Psoas muscle (tissue), 8 donors: ENCODE data around the gene ZNF646. TPM values are rescaled to one million over a fixed set of nuclear protein-coding genes. Genes with fewer than 3 reads are reported as not detected.

Experiments
- ATAC-seq, 4 donors: fragments of 200-7000 bp; cut with Tn5 transposase; one replicate each; pipeline ENCODE4 v1.9.1; 2020; ENCODE audit warnings: moderate library complexity in 3 of 4, mild to moderate bottlenecking in 2 of 4
- DNase-seq, 2 donors: peaks; one replicate each; pipeline ENCODE4 v3.0.0-alpha.2; 2020
- H3K27ac ChIP-seq: fragments of 200-600 bp; one replicate; pipeline ENCODE4 v1.8.0; 2022
- H3K27me3 ChIP-seq, 3 donors: fragments of 200-600 bp in 1 of 3; one replicate each; pipeline versions ENCODE4 v1.6.1 to v1.8.0; 2013 to 2022; ENCODE audit warnings: low read length in 2 of 3, mild to moderate bottlenecking in 2 of 3, moderate library complexity in 1 of 3; ENCODE audit not compliant: insufficient read depth in 3 of 3
- H3K36me3 ChIP-seq, 2 donors: fragments of 200-600 bp in 1 of 2; one replicate each; pipeline versions ENCODE4 v1.6.1 to v1.8.0; 2013 to 2022; ENCODE audit warnings: low read depth in 1 of 2, mild to moderate bottlenecking in 1 of 2, moderate library complexity in 1 of 2; ENCODE audit not compliant: insufficient read depth in 1 of 2
- H3K4me1 ChIP-seq: fragments of 200-600 bp; one replicate; pipeline ENCODE4 v1.8.0; 2022
- H3K4me3 ChIP-seq: fragments of 200-600 bp; one replicate; pipeline ENCODE4 v1.8.0; 2022; ENCODE audit warnings: mild to moderate bottlenecking
- H3K9me3 ChIP-seq: fragments of 200-600 bp; one replicate; pipeline ENCODE4 v1.8.0; 2022
- WGBS, 3 donors: extraction: QIAGEN DNeasy Blood & Tissue Kit; methylation state at CpG; one replicate each; pipeline versions ENCODE4 v1.1.6 to v1.1.7; 2013; 5-methylcytosine and 5-hydroxymethylcytosine counted together
- intact Hi-C, 2 donors: fragments of 100-400 bp; cut with DNase I; formaldehyde crosslinking; loops; one replicate each; pipeline versions ENCODE4 v1.11.0 to v1.14.2; 2022
- polyA plus RNA-seq, 3 donors: library from polyadenylated mRNA; stranded (reverse); fragments of 200-250 nt; gene quantifications; one replicate each; pipeline ENCODE4 v1.2.3, GENCODE V29; 2013
- total RNA-seq, 4 donors: library from RNA; stranded (reverse); fragmentation: NEBNext Ultra II Directional in 2 of 4; extraction: Animal tissue kit (Norgen Biotek cat#: 25700) in 2 of 4; gene quantifications; one replicate each; pipeline versions ENCODE4 v1.2.1 to v1.2.4, GENCODE V29; 2021 to 2023
- TF ChIP-seq, protein P1 (sequence below): fragments of 200-600 bp; IDR thresholded peaks from one replicate; pipeline ENCODE4 v1.8.0; 2022; ENCODE audit warnings: antibody characterized with exemption
- donor health status: healthy with polysubstance abuse.
- donor health status: DM: no; HTN: no; CAD: no; lungs with moderate emphysema.
- donor health status: Bipolar disorder and iron deficiency.
- donor health status: healthy.
- donor health status: DM: yes; HTN: yes; CAD: no.
- donor health status: DM: no; HTN: no; CAD: no.
- donor health status: DM: no; HTN: no; CAD: no.
- donor health status: DM: yes; HTN: yes; CAD: no.

ZNF646 gene
- total and polyA plus RNA-seq, 7 donors: 4.0 to 22.6 (median 8.9) TPM

DNA sequence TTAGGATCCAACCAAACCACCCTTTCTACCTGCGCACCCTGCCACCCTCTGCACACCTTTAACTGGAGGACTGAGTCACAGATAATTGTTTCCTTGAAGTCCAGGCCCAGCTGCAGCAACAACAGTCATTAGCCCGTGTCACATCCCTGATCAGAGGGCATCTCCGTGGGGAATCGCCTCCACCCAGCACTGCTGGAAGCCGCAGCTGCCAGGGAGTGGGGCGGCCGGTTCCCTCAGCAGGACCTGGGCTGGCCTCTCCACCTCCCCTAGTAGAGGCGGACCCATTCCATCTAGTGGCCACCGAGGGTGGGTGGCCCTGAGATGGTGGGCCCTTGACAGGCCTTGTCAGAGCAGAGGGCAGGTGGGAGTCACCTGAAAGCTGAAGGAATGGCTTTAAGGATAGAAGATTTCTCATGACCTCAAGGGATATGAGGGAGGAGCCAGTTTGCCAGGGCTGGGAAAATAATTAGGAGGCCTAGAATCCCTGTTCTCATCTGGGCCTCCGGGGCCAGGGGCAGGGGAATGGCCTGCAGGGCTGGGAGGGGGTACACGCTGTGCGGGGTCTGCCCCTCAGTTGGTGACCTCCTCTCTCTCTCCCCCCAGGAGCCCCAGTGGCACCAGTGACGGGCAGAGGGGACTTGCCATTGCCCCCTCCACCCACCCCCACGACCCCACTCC is 8.3 kb downstream of the ZNF646 start:
- H3K27ac ChIP-seq: no peak overlapping the region
- 67 to 68% (median 67%) methylated on average over 14 of the region's 14 CpGs for WGBS, 3 donors
- no peak overlapping the region for H3K4me3 ChIP-seq
- H3K9me3 ChIP-seq: no peaks in the 10 kb centered on the region
- DNase-seq: no peak
- no peak for ATAC-seq
- TF ChIP-seq, protein P1, sequence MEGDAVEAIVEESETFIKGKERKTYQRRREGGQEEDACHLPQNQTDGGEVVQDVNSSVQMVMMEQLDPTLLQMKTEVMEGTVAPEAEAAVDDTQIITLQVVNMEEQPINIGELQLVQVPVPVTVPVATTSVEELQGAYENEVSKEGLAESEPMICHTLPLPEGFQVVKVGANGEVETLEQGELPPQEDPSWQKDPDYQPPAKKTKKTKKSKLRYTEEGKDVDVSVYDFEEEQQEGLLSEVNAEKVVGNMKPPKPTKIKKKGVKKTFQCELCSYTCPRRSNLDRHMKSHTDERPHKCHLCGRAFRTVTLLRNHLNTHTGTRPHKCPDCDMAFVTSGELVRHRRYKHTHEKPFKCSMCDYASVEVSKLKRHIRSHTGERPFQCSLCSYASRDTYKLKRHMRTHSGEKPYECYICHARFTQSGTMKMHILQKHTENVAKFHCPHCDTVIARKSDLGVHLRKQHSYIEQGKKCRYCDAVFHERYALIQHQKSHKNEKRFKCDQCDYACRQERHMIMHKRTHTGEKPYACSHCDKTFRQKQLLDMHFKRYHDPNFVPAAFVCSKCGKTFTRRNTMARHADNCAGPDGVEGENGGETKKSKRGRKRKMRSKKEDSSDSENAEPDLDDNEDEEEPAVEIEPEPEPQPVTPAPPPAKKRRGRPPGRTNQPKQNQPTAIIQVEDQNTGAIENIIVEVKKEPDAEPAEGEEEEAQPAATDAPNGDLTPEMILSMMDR: no peak
- peaks cover 4 to 88% of the 10 kb centered on the region in 2 donors for H3K36me3 ChIP-seq
- peaks cover 7% of the 10 kb centered on the region for H3K4me1 ChIP-seq
- H3K27me3 ChIP-seq: no peaks in the 10 kb centered on the region
- intact Hi-C loops: no loop called here

DNA sequence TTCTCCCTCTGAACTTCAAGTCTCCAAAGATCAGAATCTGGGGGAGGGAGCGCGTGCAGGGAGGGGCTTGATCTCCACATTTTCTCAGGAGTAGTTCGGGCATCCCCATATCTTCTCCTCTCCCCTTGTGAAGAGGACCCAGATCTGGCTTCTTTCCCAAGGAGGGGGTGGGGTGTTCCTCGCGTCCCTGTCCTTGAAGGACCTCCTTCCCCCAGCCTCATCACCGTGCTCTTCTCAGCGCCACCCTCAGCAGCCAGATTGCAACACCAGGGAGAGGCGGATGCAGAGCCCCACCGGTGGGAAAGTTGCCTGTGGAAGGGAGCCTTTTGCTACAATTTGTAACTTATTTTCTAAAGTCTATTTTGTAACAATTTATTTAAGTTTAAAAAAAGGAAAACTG is 8.9 kb downstream of the ZNF646 start:
- peaks cover 7% of the 10 kb centered on the region for H3K4me1 ChIP-seq
- no peaks in the 10 kb centered on the region for H3K27me3 ChIP-seq
- no peak for DNase-seq
- H3K9me3 ChIP-seq: no peaks in the 10 kb centered on the region
- no peak overlapping the region for H3K4me3 ChIP-seq
- WGBS, 3 donors: 63 to 77% (median 64%) methylated on average over 8 to 9 of the region's 9 CpGs
- no peak for ATAC-seq
- intact Hi-C loops: no loop called here
- TF ChIP-seq, protein P1: no peak
- peaks cover 4 to 85% of the 10 kb centered on the region in 2 donors for H3K36me3 ChIP-seq
- no peak overlapping the region for H3K27ac ChIP-seq

DNA sequence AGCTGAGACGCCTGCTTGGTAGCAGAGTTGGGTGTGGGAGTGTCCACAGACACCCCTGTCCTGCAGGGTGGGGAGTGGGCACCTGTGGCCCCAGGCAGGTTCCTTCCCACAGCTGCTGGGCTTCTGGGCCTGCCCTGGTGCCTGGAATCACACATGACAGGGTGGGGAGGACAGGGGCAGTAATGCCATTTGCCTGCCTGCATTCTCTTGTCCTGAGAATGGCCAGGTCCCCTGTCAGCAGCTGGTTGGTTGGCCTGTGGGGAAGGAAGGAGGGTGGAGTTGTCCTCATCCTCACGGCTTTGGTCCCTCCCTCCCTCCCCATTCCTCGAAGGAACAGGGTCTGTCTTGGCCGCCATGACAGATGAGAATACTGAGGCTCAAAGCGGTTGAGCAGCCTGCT is 9.3 kb downstream of the ZNF646 start:
- no peak for DNase-seq
- intact Hi-C loops: no loop called here
- Histone ChIP-seq H3K9me3 (no peaks in the 10 kb centered on the region), H3K4me3 (no peak overlapping the region), H3K27me3 (no peaks in the 10 kb centered on the region), H3K4me1 (peaks cover 7% of the 10 kb centered on the region), H3K36me3 (peaks cover 4 to 83% of the 10 kb centered on the region in 2 donors), H3K27ac (no peak overlapping the region)
- no peak for ATAC-seq
- TF ChIP-seq, protein P1: no peak
- WGBS, 3 donors: 59 to 78% (median 62%) methylated on average over 5 of the region's 5 CpGs

DNA sequence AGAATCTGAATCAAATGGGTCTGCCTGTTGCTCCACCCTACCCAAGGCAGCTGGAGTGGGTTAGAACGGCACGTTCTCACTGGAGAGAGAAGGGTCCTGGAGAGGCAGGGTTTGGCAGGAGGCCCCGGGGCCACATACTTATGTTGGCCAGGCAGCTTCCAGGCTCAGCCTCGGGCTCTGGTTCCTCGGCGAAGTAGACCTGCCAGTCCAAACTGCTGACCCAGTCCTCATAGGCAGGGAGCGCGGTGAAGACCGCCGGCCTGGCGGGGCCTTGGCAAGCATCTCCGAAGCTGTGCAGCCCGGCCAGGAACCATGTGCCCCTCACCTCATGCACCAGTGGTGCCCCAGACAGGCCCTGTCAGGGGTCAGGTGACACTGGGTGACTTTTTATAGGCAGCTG is 9.8 kb downstream of the ZNF646 start:
- H3K36me3 ChIP-seq: peaks cover 4 to 83% of the 10 kb centered on the region in 2 donors
- H3K4me3 ChIP-seq: no peak overlapping the region
- DNase-seq (peak in 1 of 2 donors; percentile 50), ATAC-seq (no peak)
- intact Hi-C loops: no loop called here
- TF ChIP-seq, protein P1: no peak
- peaks cover 7% of the 10 kb centered on the region for H3K4me1 ChIP-seq
- H3K9me3 ChIP-seq: no peaks in the 10 kb centered on the region
- no peaks in the 10 kb centered on the region for H3K27me3 ChIP-seq
- WGBS, 3 donors: 48 to 67% (median 50%) methylated on average over 12 to 13 of the region's 13 CpGs
- no peak overlapping the region for H3K27ac ChIP-seq
